HepG2 (cell line): ENCODE data around the gene GRAMD4. TPM values are rescaled to one million over a fixed set of nuclear protein-coding genes. Genes with fewer than 3 reads are reported as not detected.

ENCODE experiments used
- ETV5 ChIP-seq: IDR thresholded peaks from 2 replicates; pipeline ENCODE4 v1.6.1; 2018; ENCODE audit warnings: missing biosample characterization, missing genetic modification reagents, inconsistent platforms, borderline replicate concordance
- FOXO1 ChIP-seq: sonication (generic); formaldehyde crosslinking; IDR thresholded peaks from 2 replicates; pipeline ENCODE4 v1.4.0; 2020; ENCODE audit warnings: missing genetic modification reagents
- GATAD2A ChIP-seq: IDR thresholded peaks from 2 replicates; pipeline ENCODE4 v1.6.1; 2016
- IRF9 ChIP-seq: sonication (generic); formaldehyde crosslinking; IDR thresholded peaks from 2 replicates; pipeline ENCODE4 v1.8.0; 2022; ENCODE audit warnings: missing genetic modification reagents, mild to moderate bottlenecking, borderline replicate concordance
- JUND ChIP-seq: sonication (generic); formaldehyde crosslinking; IDR thresholded peaks from 2 replicates; pipeline ENCODE4 v1.8.0; 2022; ENCODE audit warnings: mild to moderate bottlenecking, missing genetic modification reagents
- KAT8 ChIP-seq: IDR thresholded peaks from 2 replicates; pipeline ENCODE4 v1.6.1; 2016; ENCODE audit warnings: missing genetic modification reagents, missing compliant biosample characterization
- KDM3A ChIP-seq: IDR thresholded peaks from 2 replicates; pipeline ENCODE4 v1.6.1; 2018; ENCODE audit warnings: low read depth, missing compliant biosample characterization
- MIER3 ChIP-seq: IDR thresholded peaks from 2 replicates; pipeline ENCODE4 v1.6.1; 2016; ENCODE audit warnings: missing compliant biosample characterization, borderline replicate concordance
- RARA ChIP-seq: IDR thresholded peaks from 2 replicates; pipeline ENCODE4 v1.6.1; 2016; ENCODE audit warnings: missing genetic modification reagents, missing compliant biosample characterization
- SETDB1 ChIP-seq: sonication (generic); formaldehyde crosslinking; IDR thresholded peaks from 2 replicates; pipeline ENCODE4 v1.5.1; 2020; ENCODE audit warnings: missing genetic modification reagents, mild to moderate bottlenecking, borderline replicate concordance
- SOX6 ChIP-seq, 2 experiments: fragments of 450-650 bp in 1 of 2; sonication (generic) in 1 of 2; formaldehyde crosslinking in 1 of 2; IDR thresholded peaks; 2 replicates each; pipeline versions ENCODE4 v1.4.0 to v1.6.1; 2017 to 2020; ENCODE audit warnings: antibody characterized with exemption in 1 of 2, mild to moderate bottlenecking in 1 of 2, missing genetic modification reagents in 1 of 2
- ZC3H13 ChIP-seq: sonication (generic); formaldehyde crosslinking; IDR thresholded peaks from 2 replicates; pipeline ENCODE4 v1.8.1; 2023; ENCODE audit warnings: mild to moderate bottlenecking, missing genetic modification reagents, moderate library complexity
- ZFP36L1 ChIP-seq: sonication (generic); formaldehyde crosslinking; IDR thresholded peaks from 2 replicates; pipeline ENCODE4 v1.8.0; 2022; ENCODE audit warnings: mild to moderate bottlenecking, missing genetic modification reagents, moderate library complexity
- ZNF292 ChIP-seq: sonication (generic); formaldehyde crosslinking; IDR thresholded peaks from 2 replicates; pipeline ENCODE4 v1.8.1; 2022; ENCODE audit warnings: mild to moderate bottlenecking, low read depth, missing genetic modification reagents, borderline replicate concordance
- ZNF333 ChIP-seq: sonication (generic); formaldehyde crosslinking; IDR thresholded peaks from 2 replicates; pipeline ENCODE4 v1.4.0; 2020; ENCODE audit warnings: mild to moderate bottlenecking, missing genetic modification reagents, borderline replicate concordance
- ZNF33B ChIP-seq: sonication (generic); formaldehyde crosslinking; IDR thresholded peaks from 2 replicates; pipeline ENCODE4 v1.5.1; 2020; ENCODE audit warnings: mild to moderate bottlenecking, missing genetic modification reagents
- ZNF441 ChIP-seq: sonication (generic); formaldehyde crosslinking; IDR thresholded peaks from 2 replicates; pipeline ENCODE4 v1.7.0; 2021; ENCODE audit warnings: missing genetic modification reagents, borderline replicate concordance
- ZNF513 ChIP-seq: sonication (generic); formaldehyde crosslinking; conservative IDR thresholded peaks from 2 replicates; pipeline ENCODE4 v1.5.0; 2020; ENCODE audit warnings: missing genetic modification reagents
- polyA plus RNA-seq, 8 experiments: library from polyadenylated mRNA; depleted of rRNA in 3 of 8; stranded (reverse) in 7 of 8; unstranded in 1 of 8; fragments of >200 nt; fragmentation: Illumina TruSeq in 4 of 8; extraction: Trizol in 4 of 8; gene quantifications; 2 replicates each; pipeline versions ENCODE4 v1.2.1 to v1.2.3, GENCODE V29; 2011 to 2016; ENCODE audit warnings: low read depth in 4 of 8, missing spikeins in 1 of 8, mixed read lengths in 1 of 8; ENCODE audit not compliant: insufficient read depth in 1 of 8
- total RNA-seq, 5 experiments: library from RNA; depleted of rRNA; stranded (reverse); fragments of >200 nt; fragmentation: Illumina TruSeq; extraction: Trizol; gene quantifications; 2 replicates each; pipeline ENCODE4 v1.2.3, GENCODE V29; 2016; ENCODE audit warnings: low read depth in 1 of 5
- TF ChIP-seq, protein P1 (sequence below): sonication (generic); formaldehyde crosslinking; conservative IDR thresholded peaks from 2 replicates; pipeline ENCODE4 v1.4.0; 2020; ENCODE audit warnings: missing genetic modification reagents

GRAMD4 gene
- total and polyA plus RNA-seq, 2 of the 13 experiments (the other 11 are each of a cell fraction or from before 2014, with no cell fraction given) = 15.2 to 15.7 TPM

DNA sequence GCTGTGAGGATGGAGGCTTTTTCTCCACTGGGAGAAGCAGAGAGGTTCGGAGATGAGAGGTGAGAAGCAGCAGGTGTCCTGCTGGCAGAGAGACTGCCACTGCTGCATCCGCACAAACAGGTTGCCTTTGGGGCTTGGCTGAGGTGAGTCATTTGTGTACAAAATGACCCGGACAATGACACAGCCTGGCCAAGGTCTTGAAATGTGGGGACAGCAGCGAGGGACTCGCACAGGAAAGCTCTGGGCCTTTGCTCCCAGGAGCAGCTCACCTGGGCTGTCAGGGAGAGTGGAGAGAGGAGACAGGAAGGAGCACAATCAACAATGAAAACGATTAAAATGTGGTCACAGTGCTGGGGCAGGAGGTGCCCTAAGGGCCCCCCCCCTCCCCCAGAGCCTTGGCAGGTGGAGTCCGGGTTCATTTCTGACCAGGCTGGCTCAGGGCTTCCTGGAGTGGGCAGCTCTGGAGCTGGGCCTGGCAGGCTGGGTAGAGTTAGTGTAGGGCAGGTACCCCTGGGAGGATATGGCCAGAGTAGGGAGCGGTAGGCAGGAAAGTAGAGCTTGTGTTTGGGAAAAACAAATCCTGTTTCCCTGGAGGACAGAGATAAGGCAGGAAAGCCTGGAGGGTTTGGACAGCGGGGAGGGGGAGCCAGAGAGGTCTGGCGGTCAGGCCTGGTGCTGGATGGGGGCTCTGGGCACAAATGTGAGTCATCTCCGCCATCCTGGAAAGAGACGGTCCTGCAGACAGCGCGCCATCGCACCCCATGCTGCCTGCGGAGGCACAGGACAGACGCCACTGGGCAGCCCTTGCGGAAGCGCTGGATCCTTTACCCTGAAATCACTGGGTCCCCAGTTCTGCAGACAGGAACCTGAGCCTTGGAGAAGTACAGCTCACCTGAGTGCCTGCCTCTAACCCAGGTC, 44.9 kb upstream of the GRAMD4 start (continued):
- peak; percentile 71; the same call in 1 of the 2 replicates for TF ChIP-seq RARA (CRISPR knock-in tag)
- no peak for TF ChIP-seq IRF9 (CRISPR knock-in tag)
- TF ChIP-seq SOX6 (IDR thresholded peaks at IDR 0.05) = no peak
- TF ChIP-seq SOX6 (CRISPR knock-in tag; IDR thresholded peaks at IDR 0.05) = peak; percentile 81
- TF ChIP-seq SETDB1 = no peak
- peak; percentile 80; the same call in 1 of the 2 replicates for TF ChIP-seq ETV5 (CRISPR knock-in tag)
- no peak for TF ChIP-seq ZFP36L1 (CRISPR knock-in tag)
- TF ChIP-seq ZNF33B (CRISPR knock-in tag) = no peak
- TF ChIP-seq, protein P1, sequence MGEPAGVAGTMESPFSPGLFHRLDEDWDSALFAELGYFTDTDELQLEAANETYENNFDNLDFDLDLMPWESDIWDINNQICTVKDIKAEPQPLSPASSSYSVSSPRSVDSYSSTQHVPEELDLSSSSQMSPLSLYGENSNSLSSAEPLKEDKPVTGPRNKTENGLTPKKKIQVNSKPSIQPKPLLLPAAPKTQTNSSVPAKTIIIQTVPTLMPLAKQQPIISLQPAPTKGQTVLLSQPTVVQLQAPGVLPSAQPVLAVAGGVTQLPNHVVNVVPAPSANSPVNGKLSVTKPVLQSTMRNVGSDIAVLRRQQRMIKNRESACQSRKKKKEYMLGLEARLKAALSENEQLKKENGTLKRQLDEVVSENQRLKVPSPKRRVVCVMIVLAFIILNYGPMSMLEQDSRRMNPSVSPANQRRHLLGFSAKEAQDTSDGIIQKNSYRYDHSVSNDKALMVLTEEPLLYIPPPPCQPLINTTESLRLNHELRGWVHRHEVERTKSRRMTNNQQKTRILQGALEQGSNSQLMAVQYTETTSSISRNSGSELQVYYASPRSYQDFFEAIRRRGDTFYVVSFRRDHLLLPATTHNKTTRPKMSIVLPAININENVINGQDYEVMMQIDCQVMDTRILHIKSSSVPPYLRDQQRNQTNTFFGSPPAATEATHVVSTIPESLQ (CRISPR knock-in tag) = 0 out of 2 replicates have a peak, but pooled peaks have one; percentile 36
- no peak for TF ChIP-seq ZNF441
- TF ChIP-seq KDM3A (CRISPR knock-in tag) = no peak
- TF ChIP-seq ZNF333 (CRISPR knock-in tag) = 0 out of 2 replicates have a peak, but pooled peaks have one; percentile 12
- TF ChIP-seq FOXO1 (CRISPR knock-in tag) = peak; percentile 84; the same call in 1 of the 2 replicates
- TF ChIP-seq ZNF513 (CRISPR knock-in tag) = no peak
- 0 out of 2 replicates have a peak, but pooled peaks have one; percentile 14 for TF ChIP-seq MIER3 (CRISPR knock-in tag)
- TF ChIP-seq JUND = peak; percentile 97
- TF ChIP-seq ZC3H13 (CRISPR knock-in tag) = no peak
- TF ChIP-seq GATAD2A (CRISPR knock-in tag) = peak; percentile 83
- TF ChIP-seq ZNF292 (CRISPR knock-in tag) = peak; percentile 67; the same call in 1 of the 2 replicates
- 0 out of 2 replicates have a peak, but pooled peaks have one; percentile 30 for TF ChIP-seq KAT8 (CRISPR knock-in tag)
